Gastrocnemius medialis (tissue), 4 donors: ENCODE data around the gene BTG3. TPM values are rescaled to one million over a fixed set of nuclear protein-coding genes. Genes with fewer than 3 reads are reported as not detected.

Experiments used
- ATAC-seq, 2 donors: fragments of 150-250 bp; one replicate each; pipeline ENCODE4 v1.9.1; 2016
- DNase-seq, 2 donors: peaks; one replicate each; pipeline ENCODE4 v3.0.0-alpha.2; 2019
- H3K27ac ChIP-seq, 4 donors: fragments of 200-600 bp; sonication (generic); 1 replicate in 1 of 4; 2 replicates in 3 of 4; pipeline ENCODE4 v1.5.1; 2016 to 2018; ENCODE audit warnings: mild to moderate bottlenecking in 2 of 4, moderate library complexity in 1 of 4
- H3K27me3 ChIP-seq, 3 donors: fragments of 200-600 bp; sonication (generic) in 2 of 3; 1 replicate in 1 of 3; 2 replicates in 2 of 3; pipeline versions ENCODE4 v1.5.1 to v1.6.0; 2016 to 2019; ENCODE audit warnings: mild to moderate bottlenecking in 1 of 3, moderate library complexity in 1 of 3
- H3K36me3 ChIP-seq, 2 donors: fragments of 200-600 bp; sonication (generic) in 1 of 2; one replicate each; pipeline ENCODE4 v1.5.1; 2017 to 2018
- H3K4me1 ChIP-seq, 2 donors: fragments of 200-600 bp; sonication (generic) in 1 of 2; one replicate each; pipeline ENCODE4 v1.5.1; 2016 to 2017; ENCODE audit warnings: mild to moderate bottlenecking in 2 of 2
- H3K4me3 ChIP-seq, 4 donors: fragments of 200-600 bp; sonication (generic) in 3 of 4; 1 replicate in 1 of 4; 2 replicates in 3 of 4; pipeline ENCODE4 v1.5.1; 2016 to 2019; ENCODE audit warnings: mild to moderate bottlenecking in 2 of 4
- H3K9me3 ChIP-seq, 3 donors: fragments of 200-600 bp; sonication (generic) in 2 of 3; 1 replicate in 1 of 3; 2 replicates in 2 of 3; pipeline ENCODE4 v1.5.1; 2016 to 2019
- POLR2A ChIP-seq, 2 donors: fragments of 450-650 bp; IDR thresholded peaks; one replicate each; pipeline ENCODE4 v1.6.1; 2017; ENCODE audit warnings: antibody characterized with exemption in 2 of 2, mild to moderate bottlenecking in 2 of 2, moderate library complexity in 2 of 2
- in situ Hi-C, 4 donors: fragments of 200-750 bp; cut with MboI; loops; one replicate each; pipeline versions ENCODE4 v1.15.0 to v1.8.0; 2017; ENCODE audit warnings: low sequenced_read_pairs in 4 of 4
- intact Hi-C: fragments of 100-400 bp; cut with DNase I; formaldehyde crosslinking; loops from one replicate; pipeline ENCODE4 v1.15.1; 2023; ENCODE audit warnings: low total_unique reads
- total RNA-seq, 4 donors: library from RNA; depleted of rRNA; stranded (reverse); fragments of >200 nt; gene quantifications; one replicate each; pipeline versions ENCODE4 v1.1.0 to v1.2.3, GENCODE V29; 2016
- TF ChIP-seq, protein P1 (sequence below), 5 experiments: fragments of 450-650 bp in 3 of 5; fragments of 200-600 bp in 2 of 5; sonication (generic) in 2 of 5; IDR thresholded peaks in 4 of 5; conservative IDR thresholded peaks in 1 of 5; 1 replicate in 4 of 5; 2 replicates in 1 of 5; pipeline ENCODE4 v1.5.1; 2016 to 2019; ENCODE audit warnings: antibody characterized with exemption in 5 of 5, mild to moderate bottlenecking in 3 of 5, moderate library complexity in 3 of 5

The BTG3 gene
- total RNA-seq, 4 donors from 2014 or later: 1.8 to 4.0 (median 3.1) TPM

DNA sequence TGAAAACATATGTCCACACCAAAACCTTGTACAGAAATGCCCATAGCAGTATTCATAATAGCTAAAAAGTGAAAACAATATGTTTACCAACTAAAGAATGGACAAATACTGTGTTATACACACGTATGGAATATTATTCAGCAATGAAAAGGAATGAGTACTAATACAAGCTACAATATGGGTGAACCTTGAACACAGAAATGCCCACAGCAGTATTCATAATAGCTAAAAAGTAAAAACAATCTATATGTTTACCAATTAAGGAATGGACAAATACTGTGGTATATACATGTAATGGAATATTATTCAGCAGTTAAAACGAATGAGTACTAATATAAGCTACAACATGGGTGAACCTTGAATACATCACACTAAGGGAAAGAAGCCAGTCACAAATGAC lies 3.0 kb downstream of the BTG3 start:
- H3K27ac ChIP-seq: no peak overlapping the region
- H3K4me3 ChIP-seq: no peak overlapping the region
- in situ Hi-C loops (no loop called here), intact Hi-C loops (loop anchor here (10.0 kb wide), 1 partner anchor 315 kb away; no protein-coding TSS in a partner anchor)
- TF ChIP-seq, protein P1, sequence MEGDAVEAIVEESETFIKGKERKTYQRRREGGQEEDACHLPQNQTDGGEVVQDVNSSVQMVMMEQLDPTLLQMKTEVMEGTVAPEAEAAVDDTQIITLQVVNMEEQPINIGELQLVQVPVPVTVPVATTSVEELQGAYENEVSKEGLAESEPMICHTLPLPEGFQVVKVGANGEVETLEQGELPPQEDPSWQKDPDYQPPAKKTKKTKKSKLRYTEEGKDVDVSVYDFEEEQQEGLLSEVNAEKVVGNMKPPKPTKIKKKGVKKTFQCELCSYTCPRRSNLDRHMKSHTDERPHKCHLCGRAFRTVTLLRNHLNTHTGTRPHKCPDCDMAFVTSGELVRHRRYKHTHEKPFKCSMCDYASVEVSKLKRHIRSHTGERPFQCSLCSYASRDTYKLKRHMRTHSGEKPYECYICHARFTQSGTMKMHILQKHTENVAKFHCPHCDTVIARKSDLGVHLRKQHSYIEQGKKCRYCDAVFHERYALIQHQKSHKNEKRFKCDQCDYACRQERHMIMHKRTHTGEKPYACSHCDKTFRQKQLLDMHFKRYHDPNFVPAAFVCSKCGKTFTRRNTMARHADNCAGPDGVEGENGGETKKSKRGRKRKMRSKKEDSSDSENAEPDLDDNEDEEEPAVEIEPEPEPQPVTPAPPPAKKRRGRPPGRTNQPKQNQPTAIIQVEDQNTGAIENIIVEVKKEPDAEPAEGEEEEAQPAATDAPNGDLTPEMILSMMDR (IDR thresholded peaks at IDR 0.05 in 4 of 5, conservative IDR thresholded peaks at IDR 0.05 in 1 of 5): no peak
- no peak for TF ChIP-seq POLR2A (IDR thresholded peaks at IDR 0.05)
- DNase-seq (no peak), ATAC-seq (no peak)
- no peaks in the 10 kb centered on the region for H3K36me3 ChIP-seq
- H3K9me3 ChIP-seq: no peaks in the 10 kb centered on the region
- peaks cover 0 to 9% of the 10 kb centered on the region in 2 donors for H3K4me1 ChIP-seq
- H3K27me3 ChIP-seq: peaks cover 8 to 26% (median 11%) of the 10 kb centered on the region in 3 donors

DNA sequence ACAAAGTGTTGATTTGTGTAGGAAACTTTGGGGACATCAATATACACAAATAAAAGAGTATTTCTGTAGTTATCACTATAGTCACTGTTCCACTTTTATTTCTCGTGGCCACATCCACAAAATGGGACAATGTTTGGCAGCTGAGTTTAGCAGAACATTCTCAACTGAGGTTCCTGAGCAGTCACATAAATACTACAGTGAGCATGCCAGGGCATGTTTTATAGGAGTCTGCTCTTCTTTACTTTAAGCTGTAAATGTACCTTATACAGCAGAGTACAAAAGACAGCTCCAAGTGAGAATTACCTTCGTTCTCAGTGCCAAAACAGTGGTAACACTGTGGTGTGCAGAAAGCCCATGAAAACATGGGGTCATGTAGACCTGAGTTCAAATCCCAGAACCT lies 5.0 kb downstream of the BTG3 start:
- ATAC-seq (no peak), DNase-seq (no peak)
- Histone ChIP-seq H3K4me1 (peaks cover 0 to 9% of the 10 kb centered on the region in 2 donors), H3K27me3 (peaks cover 8 to 14% (median 11%) of the 10 kb centered on the region in 3 donors), H3K36me3 (no peaks in the 10 kb centered on the region), H3K27ac (no peak overlapping the region), H3K4me3 (no peak overlapping the region), H3K9me3 (no peaks in the 10 kb centered on the region)
- no peak for TF ChIP-seq POLR2A (IDR thresholded peaks at IDR 0.05)
- TF ChIP-seq, protein P1 (IDR thresholded peaks at IDR 0.05 in 4 of 5, conservative IDR thresholded peaks at IDR 0.05 in 1 of 5): no peak
- intact Hi-C loops (no loop called here), in situ Hi-C loops (no loop called here)

DNA sequence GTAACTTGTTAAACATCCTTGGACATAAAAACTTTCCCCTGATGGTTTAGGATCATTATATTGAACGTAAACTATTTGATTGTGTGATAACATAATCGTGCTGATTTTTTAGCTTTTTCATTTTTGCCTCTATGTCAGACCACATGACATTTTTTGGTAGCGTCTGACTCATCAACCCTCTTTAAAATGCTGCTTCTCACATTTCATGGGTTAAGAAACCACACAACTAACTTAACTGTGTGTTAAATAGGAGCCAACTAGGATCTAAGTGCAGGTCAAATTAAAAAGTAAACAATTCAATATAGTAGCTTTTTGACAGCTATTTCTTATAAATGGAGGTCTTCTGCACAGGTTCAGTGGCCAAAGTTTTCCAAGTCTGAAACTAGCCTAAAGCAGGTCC lies 9.8 kb downstream of the BTG3 start:
- H3K27me3 ChIP-seq: no peaks in the 10 kb centered on the region
- TF ChIP-seq POLR2A (IDR thresholded peaks at IDR 0.05): no peak
- TF ChIP-seq, protein P1 (IDR thresholded peaks at IDR 0.05 in 4 of 5, conservative IDR thresholded peaks at IDR 0.05 in 1 of 5): no peak
- in situ Hi-C loops (no loop called here), intact Hi-C loops (no loop called here)
- H3K27ac ChIP-seq: no peak overlapping the region
- H3K4me3 ChIP-seq: no peak overlapping the region
- ATAC-seq: no peak
- no peaks in the 10 kb centered on the region for H3K4me1 ChIP-seq
- H3K9me3 ChIP-seq: no peaks in the 10 kb centered on the region
- DNase-seq: no peak
- no peaks in the 10 kb centered on the region for H3K36me3 ChIP-seq

DNA sequence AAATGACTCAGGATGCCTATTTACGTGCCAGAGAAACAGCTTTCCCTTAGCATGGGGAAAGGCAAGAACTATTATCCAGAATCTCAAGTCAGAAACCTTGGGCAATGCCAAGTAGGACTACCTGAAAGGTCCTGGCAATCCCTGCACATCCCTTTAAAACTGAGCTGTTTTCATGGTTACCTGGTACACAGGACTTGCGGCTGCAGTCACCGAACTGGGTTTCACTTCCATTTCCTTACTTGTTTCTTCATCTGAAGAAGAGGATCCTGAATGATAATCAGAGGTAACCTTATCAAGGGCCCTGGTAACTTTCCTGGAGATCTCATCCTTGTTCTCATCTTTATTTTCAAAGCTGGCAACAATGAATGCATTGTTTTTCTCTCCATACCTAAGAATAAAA lies 14.3 kb downstream of the BTG3 start:
- H3K27me3 ChIP-seq: no peaks in the 10 kb centered on the region
- intact Hi-C loops (no loop called here), in situ Hi-C loops (no loop called here)
- H3K27ac ChIP-seq: no peak overlapping the region
- H3K4me3 ChIP-seq: no peak overlapping the region
- DNase-seq (no peak), ATAC-seq (no peak)
- H3K36me3 ChIP-seq: peaks cover 0 to 14% of the 10 kb centered on the region in 2 donors
- H3K4me1 ChIP-seq: no peaks in the 10 kb centered on the region
- no peaks in the 10 kb centered on the region for H3K9me3 ChIP-seq
- no peak for TF ChIP-seq POLR2A (IDR thresholded peaks at IDR 0.05)
- TF ChIP-seq, protein P1 (IDR thresholded peaks at IDR 0.05 in 4 of 5, conservative IDR thresholded peaks at IDR 0.05 in 1 of 5): no peak

DNA sequence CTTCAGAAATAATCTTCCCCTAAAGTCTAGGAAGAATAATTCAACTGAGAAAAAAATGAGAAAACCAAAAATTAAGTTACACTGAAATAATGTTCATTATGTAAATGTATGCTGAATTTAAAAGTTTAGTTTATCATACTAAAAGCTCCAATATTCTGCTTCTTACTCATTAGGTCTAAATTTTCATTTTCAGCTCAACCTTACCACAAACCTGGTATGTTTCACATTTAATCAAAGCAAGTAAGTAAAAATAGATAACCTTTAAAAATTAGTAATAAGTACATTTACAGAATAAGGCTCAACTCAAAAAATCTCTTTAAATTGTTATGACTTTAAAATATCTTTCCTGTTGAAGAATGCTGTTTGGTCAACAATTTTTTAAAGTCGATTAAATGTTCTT lies 15.0 kb downstream of the BTG3 start:
- TF ChIP-seq, protein P1 (IDR thresholded peaks at IDR 0.05 in 4 of 5, conservative IDR thresholded peaks at IDR 0.05 in 1 of 5): no peak
- TF ChIP-seq POLR2A (IDR thresholded peaks at IDR 0.05): no peak
- Histone ChIP-seq H3K36me3 (peaks cover 0 to 14% of the 10 kb centered on the region in 2 donors), H3K4me3 (no peak overlapping the region), H3K27ac (no peak overlapping the region), H3K9me3 (no peaks in the 10 kb centered on the region), H3K4me1 (no peaks in the 10 kb centered on the region), H3K27me3 (no peaks in the 10 kb centered on the region)
- ATAC-seq (no peak), DNase-seq (no peak)
- intact Hi-C loops: no loop called here
- in situ Hi-C loops: no loop called here
